GM20431 (cell line): ENCODE measurements around the gene ERBB2.
"Not testable (repeated sequence)": the region's sequence is repeated elsewhere in the genome, so short reads cannot be mapped to it uniquely, and the experiment has no call there.

Experiments
- in situ Hi-C: fragments of 300-500 bp; cut with MseI, MboI; formaldehyde crosslinking; loops from one replicate; pipeline ENCODE4 v1.15.0; 2020; ENCODE audit warnings: low sequenced_read_pairs; ENCODE audit not compliant: unreplicated experiment

Gene ERBB2

GRCh38 chr17:39701012-39701783 lies 1.3 kb downstream of the ERBB2 start:
- in situ Hi-C loops: no loop called here

DNA sequence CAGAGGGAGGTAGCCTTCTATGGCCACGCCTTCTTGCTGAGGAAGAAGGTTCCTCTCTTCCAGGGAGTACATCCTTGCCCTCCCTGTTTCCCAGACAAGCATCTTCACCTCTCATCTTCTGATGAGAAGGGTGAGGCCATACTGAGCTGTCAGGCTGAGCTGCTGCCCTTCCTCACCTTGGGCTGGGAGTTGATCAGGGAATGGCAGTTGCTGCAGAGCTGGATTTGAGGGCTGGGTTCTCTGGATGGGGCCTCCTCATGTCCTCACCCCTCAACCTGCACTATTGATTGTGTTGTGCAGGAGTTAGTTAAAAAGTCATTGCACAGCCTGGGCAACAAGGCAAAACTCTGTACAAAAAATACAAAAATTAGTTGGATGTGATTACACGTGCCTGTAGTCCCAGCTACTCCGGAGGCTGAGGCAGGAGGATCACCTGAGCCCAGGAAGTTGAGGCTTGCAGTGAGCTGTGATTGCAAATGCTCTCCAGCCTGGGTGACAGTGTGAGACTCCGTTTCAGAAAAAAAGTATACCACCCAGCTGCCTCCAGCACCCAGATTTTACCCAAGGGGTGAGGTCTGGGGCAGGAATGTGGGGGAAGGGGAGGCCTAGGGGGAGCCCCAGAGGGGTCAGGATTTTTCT lies 2.0 kb downstream of the ERBB2 start:
- in situ Hi-C loops: no loop called here

- in situ Hi-C loops: no loop called here
These were observed 3.3 kb downstream of the ERBB2 start for GRCh38 chr17:39702901-39703893.

- in situ Hi-C loops: no loop called here
These were observed 4.0 kb downstream of the ERBB2 start for GRCh38 chr17:39703913-39704312.

DNA sequence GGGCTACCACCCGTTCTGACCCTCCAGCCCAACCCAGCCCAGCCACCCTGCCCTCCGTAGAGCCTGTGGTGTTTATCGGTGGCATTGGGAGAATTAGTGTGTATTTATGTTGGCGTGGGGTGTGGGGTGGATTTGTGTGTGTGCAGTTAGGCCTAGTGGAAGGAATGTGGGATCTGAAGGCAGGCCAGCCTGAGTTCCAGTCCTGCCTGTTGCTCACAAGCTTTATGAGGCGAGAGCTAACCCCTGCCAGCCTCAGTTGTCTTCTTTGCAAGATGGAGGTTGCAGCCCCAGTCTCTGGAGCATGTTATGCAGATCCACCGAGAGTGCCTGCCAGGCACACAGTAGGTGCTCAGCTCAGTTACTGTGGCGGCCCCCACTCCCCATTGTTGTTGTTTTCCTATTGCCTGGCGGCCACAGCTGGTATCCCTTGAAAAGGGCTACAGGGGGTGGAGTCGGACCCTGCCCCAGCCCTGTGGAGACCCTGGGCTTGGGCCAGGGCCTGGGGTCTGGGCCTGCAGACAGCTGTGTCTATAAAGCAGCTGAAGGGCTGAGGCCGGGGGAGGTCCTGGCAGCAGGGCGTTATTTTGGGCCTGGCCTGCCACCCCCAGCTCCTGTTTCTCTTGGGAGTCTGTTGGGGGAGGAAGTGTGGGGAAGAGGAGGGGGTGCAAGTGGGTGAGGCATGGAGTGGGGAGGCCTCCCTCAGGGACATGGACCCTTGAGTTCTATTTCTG lies 5.1 kb downstream of the ERBB2 start:
- in situ Hi-C loops: no loop called here

- in situ Hi-C loops: no loop called here
These were observed 6.0 kb downstream of the ERBB2 start for GRCh38 chr17:39705786-39706348.

- in situ Hi-C loops: no loop called here
These were observed 6.5 kb downstream of the ERBB2 start for GRCh38 chr17:39706383-39706782.

DNA sequence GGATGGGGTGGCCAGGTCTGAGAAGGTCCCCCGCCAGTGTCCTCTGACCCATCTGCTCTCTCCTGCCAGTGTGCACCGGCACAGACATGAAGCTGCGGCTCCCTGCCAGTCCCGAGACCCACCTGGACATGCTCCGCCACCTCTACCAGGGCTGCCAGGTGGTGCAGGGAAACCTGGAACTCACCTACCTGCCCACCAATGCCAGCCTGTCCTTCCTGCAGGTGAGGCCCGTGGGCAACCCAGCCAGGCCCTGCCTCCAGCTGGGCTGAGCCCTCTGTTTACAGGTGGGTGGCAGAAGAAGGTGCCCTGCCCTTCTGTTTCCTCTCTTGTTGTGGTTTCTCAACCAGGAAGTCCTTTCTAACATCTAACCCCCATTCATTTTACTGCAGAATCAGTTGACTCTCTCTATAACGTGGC lies 7.1 kb downstream of the ERBB2 start:
- in situ Hi-C loops: no loop called here

DNA sequence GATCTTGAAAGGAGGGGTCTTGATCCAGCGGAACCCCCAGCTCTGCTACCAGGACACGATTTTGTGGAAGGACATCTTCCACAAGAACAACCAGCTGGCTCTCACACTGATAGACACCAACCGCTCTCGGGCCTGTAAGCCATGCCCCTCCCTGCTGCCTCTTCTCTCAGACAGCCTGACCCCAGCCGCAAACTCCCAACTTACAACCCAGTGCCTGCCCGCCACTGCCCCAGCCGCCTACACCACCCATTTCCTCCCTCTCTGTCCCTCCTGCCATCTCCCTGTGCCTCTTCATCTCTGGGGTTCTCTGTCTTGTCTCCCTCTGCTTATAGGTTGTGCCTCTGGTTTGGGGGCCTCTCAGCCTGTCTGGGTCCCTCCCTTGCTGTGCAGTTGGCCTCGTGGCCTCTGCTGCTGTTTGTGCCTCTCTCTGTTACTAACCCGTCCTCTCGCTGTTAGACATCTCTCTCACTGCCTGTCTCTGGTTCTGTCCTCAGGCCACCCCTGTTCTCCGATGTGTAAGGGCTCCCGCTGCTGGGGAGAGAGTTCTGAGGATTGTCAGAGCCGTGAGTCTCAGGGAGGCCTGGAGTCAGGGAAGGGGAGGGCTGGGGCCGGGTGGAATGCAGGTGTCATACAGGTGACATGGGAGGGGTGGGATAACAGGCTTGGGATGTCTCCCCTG lies 9.6 kb downstream of the ERBB2 start:
- in situ Hi-C loops: no loop called here

- in situ Hi-C loops: no loop called here
These were observed 10.4 kb downstream of the ERBB2 start for GRCh38 chr17:39709998-39710964.

GRCh38 chr17:39711071-39711470 lies 11.2 kb downstream of the ERBB2 start:
- in situ Hi-C loops: not testable (repeated sequence)

GRCh38 chr17:39711851-39712250 lies 12.0 kb downstream of the ERBB2 start:
- in situ Hi-C loops: no loop called here

- in situ Hi-C loops: no loop called here
These were observed 14.4 kb downstream of the ERBB2 start for GRCh38 chr17:39714234-39714633.

DNA sequence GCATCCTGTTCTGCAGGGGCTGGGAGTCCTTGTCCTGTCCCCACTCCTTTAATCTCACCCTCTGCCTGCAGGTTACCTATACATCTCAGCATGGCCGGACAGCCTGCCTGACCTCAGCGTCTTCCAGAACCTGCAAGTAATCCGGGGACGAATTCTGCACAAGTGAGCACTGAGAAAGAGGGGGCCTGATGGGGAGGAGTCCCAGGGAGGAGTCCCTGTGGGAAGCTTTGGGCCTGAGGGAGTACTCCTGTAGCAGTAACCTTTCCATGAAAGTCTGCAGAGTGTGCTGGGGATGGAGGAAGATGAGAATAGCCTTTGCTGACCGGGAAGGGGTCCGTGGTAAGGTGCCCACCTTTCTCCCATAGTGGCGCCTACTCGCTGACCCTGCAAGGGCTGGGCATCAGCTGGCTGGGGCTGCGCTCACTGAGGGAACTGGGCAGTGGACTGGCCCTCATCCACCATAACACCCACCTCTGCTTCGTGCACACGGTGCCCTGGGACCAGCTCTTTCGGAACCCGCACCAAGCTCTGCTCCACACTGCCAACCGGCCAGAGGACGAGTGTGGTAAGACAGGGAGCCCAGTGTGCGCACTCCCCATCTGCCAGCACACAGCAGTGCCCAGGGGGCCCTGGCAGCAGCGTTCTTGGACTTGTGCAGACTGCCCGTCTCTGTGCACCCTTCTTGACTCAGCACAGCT lies 15.7 kb downstream of the ERBB2 start:
- in situ Hi-C loops: no loop called here

- in situ Hi-C loops: no loop called here
These were observed 16.4 kb downstream of the ERBB2 start for GRCh38 chr17:39716073-39716818.

DNA sequence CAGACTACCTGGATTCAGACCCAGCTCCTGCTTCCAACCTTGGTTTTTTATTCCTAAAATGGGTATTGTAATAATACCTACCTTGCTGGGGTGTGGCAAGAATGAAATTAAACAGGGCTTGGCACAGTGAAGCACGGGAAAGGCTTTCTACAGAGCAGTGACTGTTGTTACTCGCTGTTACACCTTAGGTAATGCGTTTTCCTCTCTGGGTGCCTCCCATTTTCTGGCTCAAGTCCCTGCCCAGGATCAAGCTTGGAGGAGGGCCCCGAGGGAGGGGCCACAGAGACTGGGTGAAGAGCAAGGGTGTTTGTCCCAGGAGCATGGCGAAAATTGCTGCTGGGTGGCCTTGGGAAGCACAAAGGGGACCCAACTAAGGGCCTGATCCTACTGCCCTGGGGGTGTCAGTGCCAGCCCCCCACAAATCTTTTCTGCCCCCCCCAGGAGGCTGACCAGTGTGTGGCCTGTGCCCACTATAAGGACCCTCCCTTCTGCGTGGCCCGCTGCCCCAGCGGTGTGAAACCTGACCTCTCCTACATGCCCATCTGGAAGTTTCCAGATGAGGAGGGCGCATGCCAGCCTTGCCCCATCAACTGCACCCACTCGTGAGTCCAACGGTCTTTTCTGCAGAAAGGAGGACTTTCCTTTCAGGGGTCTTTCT lies 17.1 kb downstream of the ERBB2 start:
- in situ Hi-C loops: no loop called here
